GM12878 (cell line): Measurements from ENCODE around the gene BTG2. TPM values are rescaled to one million over a fixed set of nuclear protein-coding genes. Genes with fewer than 3 reads are reported as not detected.

Experiments
- ATAC-seq: fragments of 200-7000 bp; cut with Tn5 transposase; 3 replicates; pipeline ENCODE4 v1.9.1; 2020; ENCODE audit warnings: mild to moderate bottlenecking, moderate library complexity
- BruUV-seq: library from RNA; stranded (reverse); fragments of 400-500 nt; replicated peaks from 2 replicates; lab custom pipeline; 2021; lab: Mats Ljungman, UMichigan
- CTCF ChIA-PET: fragments of 300-600 bp; sonication (Branson Sonifier 250); formaldehyde crosslinking; extraction: SDS; loops from one replicate; lab custom pipeline; 2021; ENCODE audit warnings: inconsistent platforms; lab: Yijun Ruan, JAX
- POLR2A ChIA-PET: fragments of 350-600 bp; formaldehyde crosslinking; extraction: SDS; loops from one replicate; lab custom pipeline; 2021; ENCODE audit warnings: inconsistent platforms; lab: Charles Lee
- RAD21 ChIA-PET: fragments of 300-600 bp; sonication (Branson Sonifier 250); formaldehyde crosslinking; loops from one replicate; lab custom pipeline; 2023; ENCODE audit warnings: antibody characterized with exemption; ENCODE audit not compliant: unreplicated experiment; lab: Charles Lee
- SMC1A ChIA-PET: fragments of 300-600 bp; sonication (Branson Sonifier 250); formaldehyde crosslinking; loops from one replicate; lab custom pipeline; 2023; ENCODE audit not compliant: unreplicated experiment, uncharacterized antibody; lab: Charles Lee
- DNase-seq: peaks from one replicate; pipeline ENCODE4 v3.0.0-alpha.2; 2011; ENCODE audit warnings: low read depth, low spot score
- FAIRE-seq: peaks from 3 replicates; lab custom pipeline; 2011; peaks lifted over from hg19 to GRCh38; lab: Jason Lieb, UNC
- H2AFZ ChIP-seq: 2 replicates; pipeline ENCODE4 v1.6.0; 2011; ENCODE audit warnings: low read depth, low read length, control low read depth; ENCODE audit not compliant: control insufficient read depth
- H3K27ac ChIP-seq: 2 replicates; pipeline ENCODE4 v1.5.1; 2011; ENCODE audit warnings: control low read depth; ENCODE audit not compliant: control insufficient read depth, insufficient read depth
- H3K27me3 ChIP-seq, 2 experiments: replicated peaks in 1 of 2; 2 replicates each; pipeline versions ENCODE4 v1.6.0 to v1.6.1; 2011; ENCODE audit warnings: low read length in 1 of 2; ENCODE audit not compliant: control insufficient read depth in 2 of 2, insufficient read depth in 2 of 2
- H3K36me3 ChIP-seq, 2 experiments: 2 replicates each; pipeline ENCODE4 v1.5.1; 2011; ENCODE audit warnings: low read length in 1 of 2; ENCODE audit not compliant: control insufficient read depth in 2 of 2, insufficient read depth in 2 of 2
- H3K4me1 ChIP-seq: 2 replicates; pipeline ENCODE4 v1.6.1; 2011; ENCODE audit warnings: mild to moderate bottlenecking, low read length, moderate library complexity, mixed read lengths; ENCODE audit not compliant: control insufficient read depth, insufficient read depth
- H3K4me2 ChIP-seq: 2 replicates; pipeline ENCODE4 v1.6.0; 2011; ENCODE audit warnings: control low read depth; ENCODE audit not compliant: control insufficient read depth, insufficient read depth
- H3K4me3 ChIP-seq: fragments of 200-600 bp; sonication (generic); 2 replicates; pipeline ENCODE4 v1.5.1; 2016
- H3K79me2 ChIP-seq: 2 replicates; pipeline ENCODE4 v1.6.0; 2011; ENCODE audit warnings: low read length; ENCODE audit not compliant: control insufficient read depth, insufficient read depth
- H3K9ac ChIP-seq: 2 replicates; pipeline ENCODE4 v1.8.0; 2011; ENCODE audit warnings: low read length, control low read depth, mixed read lengths; ENCODE audit not compliant: control insufficient read depth, insufficient read depth
- H3K9me3 ChIP-seq: replicated peaks from 3 replicates; pipeline ENCODE4 v1.5.1; 2011; ENCODE audit warnings: mild to moderate bottlenecking, low read length; ENCODE audit not compliant: control insufficient read depth, insufficient read depth
- H4K20me1 ChIP-seq: 2 replicates; pipeline ENCODE4 v1.6.0; 2011; ENCODE audit not compliant: control insufficient read depth, insufficient read depth
- MEF2A ChIP-seq: IDR thresholded peaks from 2 replicates; pipeline ENCODE4 v1.6.1; 2011; ENCODE audit warnings: low read depth, mild to moderate bottlenecking, low read length, moderate library complexity; ENCODE audit not compliant: insufficient read depth
- MEF2B ChIP-seq: fragments of 450-650 bp; IDR thresholded peaks from 2 replicates; pipeline ENCODE4 v1.6.1; 2018; ENCODE audit warnings: mild to moderate bottlenecking, moderate library complexity; ENCODE audit not compliant: partially characterized antibody, poor library complexity, severe bottlenecking
- MLLT1 ChIP-seq: fragments of 450-650 bp; IDR thresholded peaks from 2 replicates; pipeline ENCODE4 v1.6.1; 2016; ENCODE audit warnings: mild to moderate bottlenecking
- MXI1 ChIP-seq: fragments of 150-350 bp; IDR thresholded peaks from 2 replicates; pipeline ENCODE4 v1.6.1; 2011; ENCODE audit warnings: low read depth, mild to moderate bottlenecking, inconsistent platforms, low read length, improper control_type of control experiment
- NFXL1 ChIP-seq: fragments of 450-650 bp; IDR thresholded peaks from 2 replicates; pipeline ENCODE4 v1.6.1; 2017; ENCODE audit warnings: antibody characterized with exemption, mild to moderate bottlenecking, borderline replicate concordance
- TCF12 ChIP-seq: IDR thresholded peaks from 2 replicates; pipeline ENCODE4 v1.6.1; 2011; ENCODE audit warnings: low read depth, mild to moderate bottlenecking, low read length
- WGBS: methylation state at CpG from one replicate; pipeline ENCODE4 v1.1.6; 2016; ENCODE audit warnings: low lambda C conversion rate; ENCODE audit not compliant: insufficient replicate concordance, insufficient coverage; ENCODE audit errors: missing lambda C conversion rate; 5-methylcytosine and 5-hydroxymethylcytosine counted together
- in situ Hi-C: fragments of 300-500 bp; cut with MboI; formaldehyde crosslinking; loops from 9 replicates; pipeline ENCODE4 v1.14.3; 2018; ENCODE audit warnings: mixed read lengths
- intact Hi-C: fragments of 100-400 bp; cut with micrococcal nuclease; formaldehyde crosslinking; loops from one replicate; pipeline ENCODE4 v1.14.2; 2022; ENCODE audit not compliant: unreplicated experiment
- polyA plus RNA-seq, 11 experiments: library from polyadenylated mRNA; depleted of rRNA in 4 of 11; unstranded in 6 of 11; stranded (reverse) in 5 of 11; fragments of >200 nt; fragmentation: Nextera tagmentation in 4 of 11; fragmentation: Illumina TruSeq in 1 of 11; extraction: Ambion mirVana in 4 of 11; extraction: Trizol in 1 of 11; gene quantifications; 1 replicate in 1 of 11; 2 replicates in 10 of 11; pipeline versions ENCODE4 v1.2.1 to v1.2.3, GENCODE V29; 2011 to 2016; ENCODE audit warnings: inconsistent platforms in 2 of 11, missing spikeins in 2 of 11, low read depth in 1 of 11
- total RNA-seq, 4 experiments: library from RNA; depleted of rRNA in 3 of 4; stranded (reverse); fragments of >200 nt in 3 of 4; fragmentation: Illumina TruSeq in 1 of 4; extraction: Trizol in 1 of 4; gene quantifications; 2 replicates each; pipeline versions ENCODE4 v1.2.1 to v1.2.3, GENCODE V29; 2013 to 2021

The BTG2 gene
- total and polyA plus RNA-seq, 10 of the 15 experiments (the other 5 are each of a cell fraction or from before 2014, with no cell fraction given): 23.3 to 160 (median 98.1) TPM

- intact Hi-C loops (no loop called here), in situ Hi-C loops (loop anchor here (25.0 kb wide), 1 partner anchor 1228 kb away; the partner anchor contains the start of gene MDM4)
- SMC1A ChIA-PET: interaction anchor here (1.1 to 30.2 kb wide), 8 partner anchors 10 to 52 kb away, joined by 3 to 590 read pairs (median 10); partner anchors contain the start of gene BTG2
- no peak overlapping the region for H3K4me3 ChIP-seq
- no peaks in the 10 kb centered on the region for H3K27me3 ChIP-seq
- no peaks in the 10 kb centered on the region for H3K9me3 ChIP-seq
- ATAC-seq (no peak), DNase-seq (no peak), FAIRE-seq (no peak)
- POLR2A ChIA-PET: interaction anchor here (0.6 to 20.0 kb wide), 6 partner anchors 8 to 39 kb away, joined by 3 to 395 read pairs (median 157); partner anchors contain the start of gene BTG2
- H4K20me1 ChIP-seq: no peaks in the 10 kb centered on the region
- TF ChIP-seq TCF12 (no peak), NFXL1 (no peak), MXI1 (no peak), MEF2A (no peak), MLLT1 (no peak), MEF2B (no peak)
- 90% methylated on average over 11 of the region's 11 CpGs for WGBS
- H3K79me2 ChIP-seq: peaks cover 16% of the 10 kb centered on the region
- H2AFZ ChIP-seq: no peak overlapping the region
- H3K4me1 ChIP-seq: peaks cover 54% of the 10 kb centered on the region
- RAD21 ChIA-PET: interaction anchor here (0.9 to 30.0 kb wide), 5 partner anchors 11 to 55 kb away, joined by 3 to 541 read pairs (median 470); partner anchors contain the start of gene BTG2
- CTCF ChIA-PET: interaction anchor here (1.7 to 14.4 kb wide), 6 partner anchors 10 to 53 kb away, joined by 5 to 207 read pairs (median 32); no protein-coding TSS in a partner anchor
- no TSS peak for BruUV-seq
- no peaks in the 10 kb centered on the region for H3K36me3 ChIP-seq
- no peak overlapping the region for H3K4me2 ChIP-seq
- no peak overlapping the region for H3K9ac ChIP-seq
- no peak overlapping the region for H3K27ac ChIP-seq
These were observed 20.8 kb upstream of the BTG2 start for GRCh38 chr1:203284411-203285123.
